Retina (tissue), 1 donor: Measurements from ENCODE around the gene CDC5L.
"Not testable (repeated sequence)": the region's sequence is repeated elsewhere in the genome, so short reads cannot be mapped to it uniquely, and the experiment has no call there.

Source experiments
- DNase-seq: peaks from one replicate; pipeline ENCODE4 v3.0.0-alpha.2; 2016

CDC5L gene

GRCh38 chr6:44422531-44422930, 35.0 kb downstream of the CDC5L start:
- DNase-seq, result no peak

- DNase-seq, result no peak
Observed at GRCh38 chr6:44423306-44423705, 35.8 kb downstream of the CDC5L start.

DNA sequence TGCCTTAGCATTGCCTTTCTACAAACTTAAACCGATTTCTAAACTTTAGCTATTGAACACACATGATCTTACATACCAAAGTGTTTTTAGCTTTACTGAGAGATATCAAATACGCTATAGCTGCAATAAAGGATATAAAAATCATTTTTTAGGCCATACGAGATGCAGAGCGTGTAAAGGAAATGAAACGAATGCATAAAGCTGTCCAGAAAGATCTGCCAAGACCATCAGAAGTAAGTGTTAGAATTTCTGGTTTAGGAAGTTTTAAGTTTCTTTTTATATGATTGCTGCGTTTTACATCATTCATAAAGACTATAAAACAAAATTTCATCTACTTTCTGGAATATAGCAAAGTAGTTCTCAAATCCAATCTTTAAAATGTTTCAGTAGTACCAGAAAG, 38.4 kb downstream of the CDC5L start:
- no peak for DNase-seq

GRCh38 chr6:44428682-44429081, 41.2 kb downstream of the CDC5L start:
- DNase-seq, result no peak

DNA sequence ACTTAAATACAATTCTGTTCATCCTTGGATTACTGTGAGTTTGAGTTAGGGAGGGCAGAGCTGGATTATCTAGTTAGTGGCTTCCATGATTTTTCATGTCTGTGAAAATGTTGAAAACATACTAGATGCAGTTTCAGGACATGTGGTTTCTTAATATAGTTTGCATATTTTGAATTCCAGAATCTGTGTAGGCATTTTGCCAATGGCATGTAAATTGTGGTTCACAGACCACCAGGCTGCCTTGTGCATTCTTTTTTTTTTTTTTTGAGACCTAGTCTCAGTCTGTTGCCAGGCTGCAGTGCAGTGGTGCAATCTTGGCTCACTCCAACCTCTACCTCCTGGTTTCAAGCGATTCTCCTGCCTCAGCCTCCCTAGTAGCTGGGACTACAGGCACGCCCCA, 42.8 kb downstream of the CDC5L start:
- no peak for DNase-seq

DNA sequence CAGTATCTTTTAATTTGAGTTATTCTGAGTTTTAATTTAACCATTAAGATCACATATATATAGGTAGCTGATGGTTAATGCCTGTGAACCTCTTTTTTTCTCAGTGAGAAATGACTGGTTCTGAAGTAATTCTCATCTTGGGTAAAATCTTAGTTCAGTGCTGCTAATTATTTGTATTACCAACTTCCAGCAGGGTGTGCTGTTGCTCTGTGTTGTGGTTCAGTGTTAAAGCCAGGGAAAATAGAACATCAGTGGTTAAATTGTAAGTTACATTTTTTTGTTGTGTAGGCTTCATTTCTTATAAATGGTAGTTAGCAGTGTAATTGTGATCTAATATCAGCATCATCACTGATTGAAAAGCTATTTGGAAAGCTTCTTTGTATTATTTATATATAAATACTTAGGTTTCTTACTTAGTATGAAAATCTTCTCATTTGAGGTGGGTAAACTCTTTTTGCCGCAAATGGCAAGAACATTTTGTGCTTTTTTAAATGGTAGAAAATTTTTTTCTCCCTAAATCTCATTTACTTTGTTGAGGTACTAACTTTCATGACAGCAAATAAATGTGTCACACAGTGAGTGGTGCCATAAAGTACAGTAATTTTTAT, 43.7 kb downstream of the CDC5L start:
- peak; percentile 18 for DNase-seq

DNA sequence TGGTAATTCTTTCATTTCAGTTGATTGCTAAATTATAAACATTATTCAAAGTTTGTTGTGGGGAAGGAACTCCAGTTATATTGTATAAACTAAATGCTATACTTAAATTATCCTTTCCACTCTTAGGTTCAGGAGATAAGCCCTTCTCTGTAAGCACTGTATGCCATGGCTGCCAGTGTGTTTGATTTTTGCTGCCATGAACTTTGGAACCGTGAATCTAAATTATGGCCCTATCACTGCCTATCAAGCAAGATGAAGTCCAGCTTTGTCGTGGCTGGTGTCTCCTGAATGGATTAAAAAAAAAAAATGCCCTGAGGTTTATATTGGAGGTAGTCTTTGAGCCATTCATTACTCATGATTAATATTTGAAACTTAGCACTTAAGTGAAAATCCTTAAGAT, 44.7 kb downstream of the CDC5L start:
- DNase-seq, result no peak

DNA sequence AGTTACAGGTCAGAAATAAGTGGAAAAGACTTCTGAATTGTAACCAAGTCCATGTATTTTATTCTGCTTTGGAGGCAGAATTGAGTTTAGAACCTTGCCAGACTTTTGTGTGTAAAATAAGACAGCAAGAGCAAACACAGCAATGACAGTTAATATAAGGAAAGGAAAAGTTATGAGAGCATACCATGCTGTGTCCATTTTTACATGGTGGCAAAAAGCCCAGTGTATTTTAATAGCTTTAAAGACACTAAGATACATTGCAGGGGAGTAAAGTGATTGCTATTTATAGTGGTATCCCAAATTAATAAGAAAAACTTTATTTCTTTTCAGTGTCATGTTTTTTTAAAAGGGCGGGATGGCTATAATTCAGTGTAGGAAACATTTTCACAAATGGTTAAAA, 45.2 kb downstream of the CDC5L start:
- DNase-seq, result no peak

DNA sequence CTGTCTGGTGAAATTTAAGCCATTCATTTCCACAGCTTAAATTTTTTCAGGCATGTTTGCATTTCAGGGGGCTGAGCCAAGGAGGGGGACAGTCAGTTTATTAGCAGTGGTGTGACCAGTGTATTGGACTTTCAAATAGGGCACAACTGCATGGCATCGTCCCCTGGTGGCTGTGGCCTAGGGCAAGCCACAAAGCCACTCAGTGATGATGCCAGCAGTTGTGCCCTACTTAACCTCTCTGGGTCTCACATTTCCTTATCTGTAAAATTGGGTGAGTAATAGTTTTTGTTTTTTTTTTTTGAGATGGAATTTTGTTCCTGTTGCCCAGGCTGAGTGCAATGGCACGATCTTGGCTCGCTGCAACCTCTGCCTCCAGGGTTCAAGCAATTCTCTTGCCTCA, 48.0 kb downstream of the CDC5L start:
- DNase-seq, result no peak

DNA sequence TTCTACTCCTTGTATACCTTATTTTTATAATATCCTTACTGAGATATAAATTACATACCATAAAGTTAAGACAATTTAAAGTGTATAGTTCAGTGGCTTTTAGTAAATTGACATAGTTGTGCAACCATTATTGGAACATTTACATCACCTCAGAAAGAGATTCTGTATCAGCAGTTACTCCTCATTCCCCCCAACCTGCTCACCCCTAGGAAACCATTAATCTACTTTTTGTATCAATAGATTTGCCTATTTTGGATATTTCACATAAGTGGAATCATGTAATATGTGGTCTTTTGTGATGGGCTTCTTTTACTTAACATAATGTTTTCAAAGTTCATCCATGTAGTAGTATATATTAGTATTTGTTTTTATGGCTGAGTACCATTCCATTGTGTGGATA, 51.3 kb downstream of the CDC5L start:
- no peak for DNase-seq

DNA sequence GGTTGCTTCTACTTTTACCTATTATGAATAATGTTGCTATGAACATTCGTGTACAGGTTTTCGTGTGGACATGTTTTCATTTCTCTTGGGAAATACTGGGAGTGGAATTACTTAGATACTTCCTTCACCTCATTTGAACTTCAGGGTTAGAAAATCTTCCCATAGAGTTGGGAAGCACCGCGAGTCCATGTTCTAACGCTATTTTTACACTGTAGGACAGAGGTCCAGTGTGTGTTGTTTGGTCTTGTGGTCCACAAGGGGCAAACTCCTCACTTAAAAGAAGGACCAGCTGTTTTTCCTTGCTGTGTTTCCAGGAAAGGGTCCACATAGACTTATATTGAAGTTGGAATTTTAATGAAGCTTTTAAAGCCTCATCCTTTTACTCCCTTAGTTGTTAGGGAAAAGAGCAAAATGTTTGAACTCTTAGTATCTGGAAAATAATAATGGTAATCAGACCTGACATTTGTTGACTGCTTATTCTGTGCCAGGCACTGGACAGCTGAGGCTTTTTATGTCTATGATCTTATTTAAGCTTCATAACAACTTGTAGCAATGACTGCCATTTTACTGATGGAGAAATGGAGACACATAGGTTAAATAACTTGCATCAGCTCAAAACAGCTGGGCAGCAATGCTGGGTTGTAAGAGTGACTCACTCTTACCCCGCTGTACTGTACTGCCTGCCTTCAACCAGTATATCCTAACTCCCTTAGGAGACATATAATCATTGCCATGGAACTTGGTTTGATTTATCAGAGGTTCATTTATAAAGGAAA, 52.0 kb downstream of the CDC5L start:
- no peak for DNase-seq

DNA sequence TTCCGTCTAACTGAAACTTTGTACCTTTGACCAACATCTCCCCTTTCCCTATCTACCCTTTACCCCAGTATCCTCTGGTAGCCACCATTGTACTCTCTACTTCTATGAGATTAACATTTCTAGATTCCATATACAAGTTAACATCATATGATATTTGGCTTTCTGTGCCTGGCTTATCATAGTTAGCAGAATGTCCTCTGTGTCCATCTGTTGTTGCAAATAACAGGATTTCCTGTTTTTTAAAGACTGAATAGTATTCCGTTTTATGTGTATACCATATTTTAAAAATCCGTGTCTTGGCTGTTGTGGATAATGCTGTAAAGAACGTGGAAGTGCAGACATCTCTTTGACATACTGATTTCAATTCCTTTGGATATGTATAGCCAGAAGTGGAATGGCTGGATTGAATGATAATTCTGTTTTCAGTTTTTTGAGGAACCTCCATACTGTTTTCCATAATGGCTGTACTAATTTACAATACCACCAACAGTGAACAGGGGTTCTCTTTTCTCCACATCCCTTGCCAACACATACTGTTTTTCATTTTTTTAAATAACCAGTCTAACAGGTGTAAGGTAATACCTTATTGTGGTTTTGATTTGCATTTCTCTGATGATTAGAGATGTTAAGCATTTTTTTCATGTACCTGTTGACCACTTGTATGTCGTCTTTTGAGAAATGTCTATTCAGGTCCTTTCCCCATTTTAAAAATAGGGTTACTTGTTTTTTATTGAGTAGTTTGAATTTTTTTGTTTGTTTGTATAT, 53.8 kb downstream of the CDC5L start:
- DNase-seq, result no peak

- no peak for DNase-seq
Observed at GRCh38 chr6:44442236-44442635, 54.7 kb downstream of the CDC5L start.

GRCh38 chr6:44442833-44443444, 55.4 kb downstream of the CDC5L start:
- no peak for DNase-seq

- no peak for DNase-seq
Observed at GRCh38 chr6:44444853-44445252, 57.3 kb downstream of the CDC5L start.

GRCh38 chr6:44446626-44447300, 59.3 kb downstream of the CDC5L start:
- no peak for DNase-seq

GRCh38 chr6:44449181-44449580, 61.7 kb downstream of the CDC5L start:
- DNase-seq, result not testable (repeated sequence)

- DNase-seq, result no peak
Observed at GRCh38 chr6:44451803-44452695, 64.5 kb downstream of the CDC5L start.

GRCh38 chr6:44452725-44453124, 65.2 kb downstream of the CDC5L start:
- DNase-seq, result no peak

DNA sequence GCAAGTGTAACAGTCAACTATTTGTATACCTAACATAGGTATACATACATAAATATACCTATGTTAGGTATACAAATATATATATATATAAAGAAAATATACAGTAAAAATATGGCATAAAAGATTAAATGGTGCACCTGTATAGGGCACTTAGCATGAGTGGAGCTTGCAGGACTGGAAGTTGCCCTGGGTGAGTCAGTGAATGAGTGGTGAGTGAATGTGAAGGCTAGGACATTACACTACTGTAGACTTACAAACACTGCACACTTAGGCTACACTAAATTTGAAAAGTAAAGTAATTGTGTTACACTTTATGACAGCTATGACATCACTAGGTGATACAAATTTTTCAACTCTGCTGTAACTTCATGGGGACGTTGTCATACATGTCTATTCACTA, 65.6 kb downstream of the CDC5L start:
- DNase-seq, result no peak

GRCh38 chr6:44454198-44454597, 66.7 kb downstream of the CDC5L start:
- no peak for DNase-seq
